Activated T-helper 1 cell treated with anti-CD3 and anti-CD28 coated beads, Interleukin-2, amount 50 U/mL, for 16 hours (primary cell): ENCODE results near the gene CRTC3.
"Not testable (repeated sequence)": the region's sequence is repeated elsewhere in the genome, so short reads cannot be mapped to it uniquely, and the experiment has no call there.

ENCODE experiments used
- DNase-seq, 2 donors: peaks; one replicate each; pipeline ENCODE4 v3.0.0-alpha.2; 2020; ENCODE audit warnings: low read depth in 1 of 2, low spot score in 1 of 2

Gene CRTC3

DNA sequence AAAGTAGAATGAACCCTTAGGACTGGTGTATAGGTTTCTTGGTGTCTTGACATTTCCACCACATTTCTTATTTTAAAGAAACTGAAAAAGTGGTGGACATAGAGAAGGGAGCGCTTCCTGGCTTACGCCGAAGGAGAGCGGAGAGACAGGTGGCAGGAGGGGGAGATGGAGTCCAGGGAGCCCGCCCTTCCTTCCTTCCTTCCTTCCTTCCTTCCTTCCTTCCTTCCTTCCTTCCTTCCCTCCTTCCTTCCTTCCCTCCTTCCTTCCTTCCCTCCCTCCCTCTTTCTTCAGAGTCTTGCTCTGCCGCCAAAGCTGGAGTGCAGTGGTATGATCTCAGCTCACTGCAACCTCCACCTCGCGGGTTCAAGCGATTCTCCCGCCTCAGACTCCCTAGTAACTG, 143.6 kb downstream of the CRTC3 start:
- not testable (repeated sequence) for DNase-seq

DNA sequence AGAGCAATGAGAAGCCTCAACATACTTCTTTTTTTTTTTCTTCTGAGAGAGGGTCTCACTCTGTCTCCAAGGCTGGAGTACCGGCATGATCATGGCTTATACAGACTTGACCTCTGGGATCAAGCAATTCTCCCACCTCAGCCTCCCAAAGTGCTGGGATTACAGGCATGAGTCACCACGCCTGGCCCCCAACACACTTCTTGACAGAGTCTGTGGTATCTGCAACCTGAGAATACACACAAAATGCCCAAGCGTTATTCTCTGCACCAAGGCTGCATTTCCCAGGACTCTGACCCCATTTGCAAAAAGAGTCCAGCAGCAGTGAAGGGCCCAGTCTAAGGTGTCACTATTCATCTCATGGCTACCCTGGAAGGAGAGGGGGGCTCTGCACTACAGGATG, 144.8 kb downstream of the CRTC3 start:
- DNase-seq: no peak

DNA sequence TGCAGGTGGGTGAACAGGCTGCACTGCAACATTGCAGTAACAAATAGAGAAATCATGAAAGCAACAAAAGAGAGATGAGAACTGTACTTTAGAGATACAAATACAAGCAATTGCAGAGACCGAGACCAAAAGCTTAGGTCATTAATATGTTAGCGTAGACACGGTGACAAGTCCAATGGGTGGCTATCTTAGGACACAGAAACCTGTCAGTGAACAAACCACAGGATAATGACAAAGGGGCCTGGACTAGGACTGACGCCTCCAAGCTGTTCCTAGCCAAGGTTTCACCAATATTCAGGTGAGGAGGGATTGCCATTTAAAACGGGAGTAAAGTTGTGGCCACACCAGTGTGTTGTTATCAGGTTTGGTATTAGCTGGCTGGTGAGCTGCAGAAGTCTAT, 145.7 kb downstream of the CRTC3 start:
- DNase-seq: no peak

DNA sequence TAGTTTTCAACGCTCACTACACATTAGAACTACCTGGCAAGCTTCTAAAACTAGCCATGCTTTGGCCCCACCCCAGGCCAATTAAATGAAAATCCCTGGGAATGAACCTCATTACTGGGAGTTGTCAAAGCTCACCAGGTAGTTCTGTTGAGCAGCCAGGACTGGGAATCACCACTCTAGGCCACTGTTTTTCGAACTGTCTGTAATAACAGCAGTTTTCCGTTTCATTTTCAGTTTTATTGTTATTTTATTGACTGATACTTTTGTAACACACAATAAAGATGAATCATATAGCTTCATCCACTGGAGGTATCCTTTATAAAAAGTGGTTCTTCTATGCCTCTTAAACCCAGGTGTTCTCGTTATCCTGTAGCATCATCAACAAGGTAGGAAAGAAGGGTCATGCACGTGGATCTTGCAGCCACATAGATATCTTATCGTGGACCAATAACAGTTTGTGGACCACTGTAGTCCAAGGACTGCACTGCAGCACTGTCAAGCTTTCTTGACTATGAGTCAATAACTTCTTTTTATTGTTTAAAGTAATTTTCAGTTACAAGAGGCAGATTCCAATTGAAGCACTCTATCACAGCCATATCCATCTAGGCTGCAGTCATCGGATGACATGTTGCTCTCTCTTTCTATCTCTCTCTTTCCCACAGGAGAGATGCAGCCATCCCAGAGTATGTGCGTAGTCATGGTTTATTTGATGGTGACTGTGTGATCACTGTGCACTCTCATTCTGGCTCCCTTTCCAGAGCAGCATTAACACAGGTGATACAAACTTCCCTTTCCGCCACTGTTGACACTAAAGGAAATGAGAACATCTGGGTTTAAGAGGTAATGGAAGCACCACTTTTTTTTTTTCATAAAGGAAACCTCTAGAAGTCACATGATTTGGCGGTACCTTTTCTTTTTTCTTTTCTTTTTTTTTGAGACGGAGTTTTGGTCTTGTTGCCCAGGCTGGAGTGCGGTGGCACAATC, 148.4 kb downstream of the CRTC3 start:
- DNase-seq: no peak

DNA sequence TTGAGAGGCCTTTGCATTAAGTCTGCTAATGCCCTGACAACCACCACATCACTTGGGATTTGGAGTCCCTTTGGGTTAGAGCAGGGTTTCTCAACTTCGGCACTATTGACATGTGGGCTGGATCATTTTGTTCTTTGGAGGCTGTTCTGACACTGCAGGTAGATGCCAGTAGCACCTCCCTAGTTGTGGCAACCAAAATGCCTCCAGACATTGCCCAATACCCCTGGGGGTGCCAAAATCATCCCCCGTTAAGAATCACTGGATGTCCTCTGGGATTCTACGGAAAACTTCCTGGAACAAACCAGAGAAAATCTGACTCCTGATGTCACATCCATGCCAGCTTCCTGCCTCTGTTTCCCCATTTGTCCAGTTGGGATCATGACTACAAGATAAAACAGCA, 150.2 kb downstream of the CRTC3 start:
- no peak for DNase-seq

DNA sequence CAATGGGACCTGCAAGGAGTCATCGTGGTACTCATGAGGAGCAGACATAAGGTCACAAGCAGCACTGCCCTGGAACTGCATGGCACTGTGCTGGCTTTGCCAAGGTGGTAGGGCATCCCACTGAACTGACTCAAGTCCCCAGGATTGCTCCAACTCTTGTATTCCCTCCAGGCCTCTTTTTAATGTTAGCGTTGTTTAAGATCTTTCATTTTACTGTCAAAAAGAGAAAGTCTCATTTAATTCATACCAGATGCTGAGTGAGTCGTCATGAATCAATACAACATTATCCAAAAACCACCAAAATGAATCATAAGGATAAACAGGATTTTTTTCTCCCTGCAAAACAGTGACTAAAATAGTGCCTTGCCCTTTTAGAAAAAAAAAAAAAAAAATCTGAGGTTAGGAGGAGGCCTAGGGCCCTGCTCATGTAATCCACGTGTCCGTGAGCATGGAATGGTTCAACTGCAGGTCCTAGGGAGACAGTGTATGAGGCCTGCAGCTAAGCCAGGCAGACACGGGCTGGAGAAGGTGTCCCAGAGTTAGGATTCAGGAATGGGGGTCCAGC, 150.7 kb downstream of the CRTC3 start:
- DNase-seq: no peak

DNA sequence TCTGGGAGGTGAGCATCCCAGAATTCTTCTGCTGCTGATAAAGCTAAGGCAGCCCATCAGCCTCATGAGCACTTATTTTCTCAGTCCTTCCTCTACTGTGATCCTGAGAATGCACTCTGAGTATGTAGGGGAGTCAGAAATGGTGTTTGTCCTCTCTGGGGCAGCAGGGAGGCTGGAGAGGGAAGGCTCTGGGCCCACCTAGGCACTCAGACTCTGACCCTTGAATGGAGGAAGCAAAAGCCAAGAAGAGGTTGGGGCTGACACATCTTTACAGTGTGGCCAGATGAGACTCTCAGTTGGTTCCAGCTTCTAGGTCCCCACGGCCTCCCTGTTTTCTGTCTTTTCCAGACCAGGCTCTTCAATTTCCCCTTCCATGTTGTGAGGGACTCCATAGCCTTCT, 151.3 kb downstream of the CRTC3 start:
- no peak for DNase-seq

DNA sequence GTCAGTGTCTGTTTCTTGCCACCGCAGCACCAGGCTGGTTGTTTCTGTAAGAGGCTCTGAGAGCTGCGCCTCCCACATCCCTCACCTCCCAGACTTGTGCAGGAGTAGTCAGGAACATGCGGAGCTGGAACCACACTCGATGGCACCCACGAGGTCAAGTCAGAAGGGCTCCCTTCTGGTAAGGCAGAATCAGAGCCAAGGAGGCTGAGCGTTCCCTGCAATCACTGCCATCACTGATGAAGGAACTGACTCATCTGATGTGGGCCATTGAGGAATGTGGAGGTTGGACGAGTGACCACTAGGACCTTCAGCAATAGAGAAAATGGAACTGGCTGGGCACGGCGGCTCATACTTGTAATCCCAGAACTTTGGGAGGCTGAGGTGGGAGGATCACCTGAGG, 151.8 kb downstream of the CRTC3 start:
- DNase-seq: no peak

DNA sequence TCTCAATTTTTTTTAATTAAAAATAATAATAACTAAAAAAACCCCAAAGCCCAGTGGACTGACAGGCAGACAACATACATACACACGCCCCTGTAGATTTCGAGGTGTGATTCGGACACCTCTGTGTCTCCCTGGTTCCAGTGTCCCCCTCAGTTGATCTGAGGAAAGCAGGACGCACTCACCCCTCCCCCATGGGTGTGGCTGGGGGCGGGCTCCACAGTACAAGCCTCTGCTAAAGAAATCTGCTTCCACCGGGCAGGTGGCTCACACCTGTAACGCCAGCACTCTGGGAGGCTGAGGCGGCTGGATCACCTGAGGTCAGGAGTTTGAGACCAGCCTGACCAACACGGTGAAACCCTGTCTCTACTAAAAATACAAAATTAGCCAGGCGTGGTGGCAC, 153.6 kb downstream of the CRTC3 start:
- DNase-seq: no peak

DNA sequence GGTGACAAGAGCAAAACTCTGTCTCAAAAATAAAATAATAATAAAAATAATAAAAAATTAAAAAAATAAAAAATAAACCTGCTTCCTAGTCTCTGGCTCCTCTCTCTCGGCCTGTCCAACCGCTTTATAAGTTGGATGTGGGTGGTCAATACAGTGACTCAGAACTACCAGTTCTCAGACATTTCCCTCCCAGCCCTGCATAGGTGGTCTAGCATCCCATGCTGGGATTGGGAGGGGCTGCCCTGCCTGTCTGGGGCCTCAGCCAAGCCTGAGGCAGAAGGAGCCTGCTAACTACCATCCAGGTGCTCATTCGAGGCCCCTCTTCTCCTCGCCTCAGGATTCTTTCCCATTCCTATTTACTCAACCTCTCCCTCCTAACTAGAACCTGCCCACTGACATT, 154.2 kb downstream of the CRTC3 start:
- no peak for DNase-seq

DNA sequence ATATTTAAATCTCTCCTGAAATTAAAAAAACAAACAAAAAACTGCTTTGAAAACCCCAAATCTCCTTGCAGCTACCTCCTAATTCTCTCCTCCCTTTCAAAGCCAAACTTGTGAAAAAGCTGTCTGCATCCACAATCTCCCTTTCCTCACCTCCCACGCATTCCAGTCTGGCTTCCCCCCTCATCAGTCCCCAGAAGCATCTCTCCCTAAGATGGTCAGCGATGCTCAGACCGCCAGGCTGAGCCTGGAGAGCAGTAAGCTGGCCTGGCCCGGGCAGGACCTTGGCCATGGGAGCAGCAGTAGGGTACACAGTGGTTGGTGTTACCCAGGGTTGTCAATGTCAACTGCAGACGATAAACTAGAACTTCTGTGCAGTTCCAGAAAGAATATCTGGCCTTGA, 154.6 kb downstream of the CRTC3 start:
- DNase-seq: no peak

DNA sequence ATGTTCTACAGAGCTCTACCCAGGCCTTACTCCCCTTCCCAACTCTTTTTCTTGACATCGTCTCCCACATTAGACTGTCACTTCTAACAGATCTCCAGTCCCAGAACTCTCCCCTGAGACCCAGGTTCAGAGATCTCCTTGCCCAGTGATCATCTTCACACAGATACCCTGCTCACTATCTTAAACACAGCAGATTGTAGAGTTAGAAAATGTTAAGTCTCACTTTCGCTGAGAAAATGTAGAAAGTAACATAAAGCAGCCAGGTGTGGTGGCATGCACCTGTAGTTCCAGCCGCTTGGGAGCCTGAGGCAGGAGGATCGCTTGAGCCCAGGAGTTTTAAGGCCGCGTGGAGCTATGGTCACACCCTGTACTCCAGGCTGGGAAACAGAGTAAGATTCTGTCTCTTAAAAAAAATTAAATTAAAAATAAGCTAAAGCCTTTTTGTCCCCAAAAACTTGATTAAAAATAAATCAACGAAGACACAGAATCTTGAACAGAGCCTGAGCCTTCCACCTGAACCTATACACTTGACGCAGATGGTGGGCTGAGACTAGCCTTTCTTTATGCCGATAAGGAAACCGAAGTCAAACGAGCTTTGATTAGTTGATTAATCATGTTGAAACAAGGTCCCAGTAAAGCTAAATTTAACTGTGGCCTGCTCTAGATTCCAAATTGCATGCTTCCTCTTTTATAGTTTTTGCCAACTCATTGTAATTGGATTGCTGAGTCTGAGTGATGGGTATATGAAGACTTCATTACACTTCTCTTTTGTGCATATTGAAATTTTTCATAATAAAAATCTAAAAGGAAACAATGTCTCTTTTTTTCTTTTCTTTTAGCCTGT, 156.1 kb downstream of the CRTC3 start:
- DNase-seq: no peak

DNA sequence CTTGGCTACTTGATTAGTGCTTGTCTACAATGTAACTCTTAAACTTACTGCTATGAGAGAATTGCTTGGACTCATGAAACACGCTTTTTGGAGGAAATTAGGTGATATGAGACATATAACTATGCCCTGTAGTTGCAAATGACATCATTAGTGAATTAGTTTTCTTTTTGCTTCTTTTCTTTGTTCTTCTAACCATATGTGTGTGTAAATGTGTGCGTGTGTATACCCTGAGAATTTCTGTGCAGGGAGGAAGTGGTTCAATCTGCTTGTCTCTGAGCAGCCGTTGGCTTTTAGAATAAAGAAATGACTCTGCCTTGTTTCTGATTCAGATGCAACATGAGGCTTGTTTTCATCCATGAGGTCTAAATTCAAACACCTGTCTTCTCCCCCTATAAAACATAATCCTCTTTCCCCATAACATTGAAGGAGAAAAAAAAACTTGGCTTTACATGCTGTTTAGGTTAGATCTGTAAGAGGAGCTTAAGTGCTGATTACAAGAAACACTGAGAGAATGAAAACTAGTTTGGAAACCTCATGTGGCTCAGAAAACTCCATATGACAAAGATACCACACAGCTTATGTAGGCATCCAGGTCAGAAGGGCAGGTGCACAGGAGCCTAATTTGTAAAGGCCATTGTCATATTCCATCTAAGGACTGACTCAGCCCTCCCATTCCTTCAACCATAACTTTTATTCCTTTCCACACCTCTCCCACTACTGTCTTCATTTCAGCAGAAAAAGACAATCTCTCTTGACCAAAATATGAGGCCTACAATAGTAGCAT, 156.9 kb downstream of the CRTC3 start:
- DNase-seq: no peak

DNA sequence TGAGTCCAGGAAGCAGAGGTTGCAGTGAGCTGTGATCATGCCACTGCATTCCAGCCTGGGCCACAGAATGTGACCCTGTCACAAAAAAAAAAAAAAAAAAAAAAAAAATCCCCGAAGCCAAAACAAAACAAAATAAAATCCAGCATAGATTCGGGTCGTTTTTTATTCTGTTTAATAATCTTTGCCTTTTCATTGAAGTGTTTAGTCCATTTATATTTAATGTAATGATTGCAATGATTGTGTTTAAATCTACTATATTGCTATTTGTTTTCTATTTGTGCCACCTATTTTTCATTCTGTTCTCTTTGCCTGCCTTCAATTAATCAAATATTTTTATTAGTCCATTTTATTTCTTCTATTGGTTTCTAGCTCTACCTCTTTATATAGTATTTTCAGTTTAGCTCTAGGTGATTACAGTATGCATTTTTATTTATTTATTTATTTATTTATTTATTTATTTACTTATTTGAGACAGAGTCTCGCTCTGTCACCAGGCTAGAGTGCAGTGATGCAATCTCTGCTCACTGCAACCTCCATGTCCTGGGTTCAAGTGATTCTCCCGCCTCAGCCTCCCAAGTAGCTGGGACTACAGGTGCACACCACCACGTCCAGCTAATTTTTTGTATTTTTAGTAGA, 159.7 kb downstream of the CRTC3 start:
- DNase-seq: not testable (repeated sequence)

DNA sequence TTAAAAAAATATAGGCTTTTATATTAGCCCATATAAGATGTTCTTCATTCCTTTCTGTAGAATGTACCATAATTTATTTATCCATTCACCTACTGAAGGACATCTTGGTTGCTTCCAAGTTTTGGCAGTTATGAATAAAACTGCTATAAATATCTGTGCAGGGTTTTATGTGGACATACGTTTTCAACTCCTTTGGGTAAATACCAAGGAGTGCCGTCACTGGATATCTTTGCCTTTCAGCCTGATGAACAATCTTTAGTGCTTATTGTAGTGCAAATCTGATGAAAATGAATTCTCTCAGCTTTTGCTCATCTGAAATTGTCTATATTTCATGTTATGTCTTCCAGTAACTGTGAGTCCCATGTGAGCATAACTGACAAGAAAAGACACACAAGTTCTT, 160.9 kb downstream of the CRTC3 start:
- no peak for DNase-seq

DNA sequence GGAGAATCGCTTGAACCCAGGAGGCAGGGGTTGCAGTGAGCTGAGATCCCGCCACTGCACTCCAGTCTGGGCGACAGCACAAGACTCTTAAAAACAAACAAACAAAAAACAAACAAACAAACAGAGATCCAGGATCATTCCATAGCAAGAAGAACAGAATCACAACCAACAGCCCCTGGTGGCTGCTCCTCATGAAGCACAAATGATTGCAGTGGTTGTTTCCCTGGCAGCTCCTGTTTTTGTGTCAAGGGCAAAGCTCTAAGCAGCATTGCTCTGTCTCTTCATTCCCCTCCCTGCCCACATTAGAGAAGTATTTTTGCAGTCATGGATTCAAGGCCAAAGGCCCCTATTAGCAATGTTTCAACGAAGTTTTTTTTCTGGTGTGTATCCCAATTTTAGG, 161.6 kb downstream of the CRTC3 start:
- no peak for DNase-seq

DNA sequence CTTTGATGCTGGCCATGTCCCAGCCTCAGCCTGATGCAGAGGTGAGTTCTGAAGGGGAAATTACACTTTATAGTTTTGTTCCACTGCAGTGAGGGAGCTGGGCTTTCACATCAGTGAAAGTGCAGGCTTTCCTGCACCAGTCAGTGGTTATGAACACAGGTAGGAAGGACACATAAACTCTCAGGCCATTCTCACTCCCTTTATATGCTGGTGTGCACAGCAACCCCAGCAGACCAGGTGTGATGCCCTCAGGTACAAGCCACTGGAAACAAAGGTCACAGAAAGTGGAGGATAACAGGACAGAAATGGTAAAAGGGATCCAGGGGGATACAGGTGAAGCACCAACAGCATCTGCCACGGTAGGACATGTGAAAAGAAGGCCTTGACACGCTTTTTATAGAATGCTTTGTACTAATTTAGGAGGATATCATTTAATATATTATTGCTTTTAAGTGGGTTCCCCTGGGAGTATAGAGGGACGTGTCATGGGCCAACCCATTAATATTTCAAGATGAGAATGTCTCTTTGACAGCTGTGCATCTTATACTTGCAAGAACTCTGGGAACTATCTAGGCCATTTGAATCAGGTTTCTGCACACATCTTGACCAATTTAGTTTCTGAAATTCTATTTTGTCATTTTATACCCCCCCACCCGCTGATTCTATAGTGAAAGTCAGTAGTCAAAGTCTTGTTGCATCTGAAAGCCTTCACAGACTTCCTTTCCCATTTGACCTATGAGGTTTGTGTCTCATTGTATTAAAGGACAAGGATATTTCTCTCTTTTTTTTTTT, 162.5 kb downstream of the CRTC3 start:
- DNase-seq: no peak
